D721Med (cell line): ENCODE measurements around the gene DBP.

Experiments used
- DNase-seq: peaks from one replicate; pipeline ENCODE4 v3.0.0; 2011; ENCODE audit warnings: low spot score; ENCODE audit not compliant: insufficient read length
- FAIRE-seq: peaks from 2 replicates; lab custom pipeline; 2011; peaks lifted over from hg19 to GRCh38; lab: Jason Lieb, UNC
- TF ChIP-seq, protein P1 (sequence below): IDR thresholded peaks from 2 replicates; pipeline ENCODE4 v1.5.1; 2012; ENCODE audit warnings: mild to moderate bottlenecking, control low read depth; ENCODE audit not compliant: insufficient read depth; ENCODE audit errors: missing control alignments

The DBP gene

GRCh38 chr19:48656840-48657474 is 19.8 kb upstream of the DBP start:
- DNase-seq (no peak), FAIRE-seq (no peak)
- TF ChIP-seq, protein P1, sequence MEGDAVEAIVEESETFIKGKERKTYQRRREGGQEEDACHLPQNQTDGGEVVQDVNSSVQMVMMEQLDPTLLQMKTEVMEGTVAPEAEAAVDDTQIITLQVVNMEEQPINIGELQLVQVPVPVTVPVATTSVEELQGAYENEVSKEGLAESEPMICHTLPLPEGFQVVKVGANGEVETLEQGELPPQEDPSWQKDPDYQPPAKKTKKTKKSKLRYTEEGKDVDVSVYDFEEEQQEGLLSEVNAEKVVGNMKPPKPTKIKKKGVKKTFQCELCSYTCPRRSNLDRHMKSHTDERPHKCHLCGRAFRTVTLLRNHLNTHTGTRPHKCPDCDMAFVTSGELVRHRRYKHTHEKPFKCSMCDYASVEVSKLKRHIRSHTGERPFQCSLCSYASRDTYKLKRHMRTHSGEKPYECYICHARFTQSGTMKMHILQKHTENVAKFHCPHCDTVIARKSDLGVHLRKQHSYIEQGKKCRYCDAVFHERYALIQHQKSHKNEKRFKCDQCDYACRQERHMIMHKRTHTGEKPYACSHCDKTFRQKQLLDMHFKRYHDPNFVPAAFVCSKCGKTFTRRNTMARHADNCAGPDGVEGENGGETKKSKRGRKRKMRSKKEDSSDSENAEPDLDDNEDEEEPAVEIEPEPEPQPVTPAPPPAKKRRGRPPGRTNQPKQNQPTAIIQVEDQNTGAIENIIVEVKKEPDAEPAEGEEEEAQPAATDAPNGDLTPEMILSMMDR, result no peak

DNA sequence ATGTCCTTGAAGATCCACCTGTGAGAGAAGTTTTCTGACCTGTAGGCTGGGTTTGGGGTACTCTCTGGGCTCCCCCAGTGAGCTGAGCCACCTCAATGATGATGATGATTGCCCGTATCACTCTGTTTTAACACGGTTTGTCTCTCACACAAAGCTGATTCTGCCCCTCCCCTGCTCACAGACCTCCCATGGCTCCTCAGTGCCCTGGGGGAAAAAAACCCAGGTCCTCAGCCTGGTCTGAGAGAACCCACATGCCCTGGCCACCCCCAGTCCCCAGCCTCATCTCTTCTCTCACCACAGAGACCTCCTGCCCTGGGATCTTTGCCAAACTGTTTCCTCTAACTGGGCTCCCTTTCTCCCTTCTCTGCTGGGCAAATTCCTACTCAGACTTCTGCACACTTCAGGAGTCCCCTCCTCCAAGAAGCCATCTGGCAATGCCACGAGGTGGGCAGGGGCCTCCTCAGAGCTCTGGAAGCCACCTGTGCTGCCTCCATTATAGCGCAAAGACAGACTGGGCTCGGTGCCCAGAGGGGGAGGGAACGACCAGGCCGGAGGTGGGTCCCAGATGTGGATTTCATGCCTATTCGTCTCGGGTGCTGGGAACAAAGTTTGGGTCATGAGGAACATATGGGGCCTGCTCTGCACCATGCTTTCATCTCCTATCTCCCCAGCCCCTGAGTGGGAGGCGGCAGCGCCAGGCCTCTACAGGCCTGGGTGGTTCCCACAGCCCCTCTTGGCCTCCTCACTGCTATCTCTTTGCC is 17.3 kb upstream of the DBP start:
- DNase-seq (no peak), FAIRE-seq (no peak)

GRCh38 chr19:48651683-48652048 is 14.5 kb upstream of the DBP start:
- FAIRE-seq (no peak), DNase-seq (no peak)
- TF ChIP-seq, protein P1, result no peak

More for the DNA sequence above, 17.3 kb upstream of the DBP start:
- TF ChIP-seq, protein P1, result no peak

DNA sequence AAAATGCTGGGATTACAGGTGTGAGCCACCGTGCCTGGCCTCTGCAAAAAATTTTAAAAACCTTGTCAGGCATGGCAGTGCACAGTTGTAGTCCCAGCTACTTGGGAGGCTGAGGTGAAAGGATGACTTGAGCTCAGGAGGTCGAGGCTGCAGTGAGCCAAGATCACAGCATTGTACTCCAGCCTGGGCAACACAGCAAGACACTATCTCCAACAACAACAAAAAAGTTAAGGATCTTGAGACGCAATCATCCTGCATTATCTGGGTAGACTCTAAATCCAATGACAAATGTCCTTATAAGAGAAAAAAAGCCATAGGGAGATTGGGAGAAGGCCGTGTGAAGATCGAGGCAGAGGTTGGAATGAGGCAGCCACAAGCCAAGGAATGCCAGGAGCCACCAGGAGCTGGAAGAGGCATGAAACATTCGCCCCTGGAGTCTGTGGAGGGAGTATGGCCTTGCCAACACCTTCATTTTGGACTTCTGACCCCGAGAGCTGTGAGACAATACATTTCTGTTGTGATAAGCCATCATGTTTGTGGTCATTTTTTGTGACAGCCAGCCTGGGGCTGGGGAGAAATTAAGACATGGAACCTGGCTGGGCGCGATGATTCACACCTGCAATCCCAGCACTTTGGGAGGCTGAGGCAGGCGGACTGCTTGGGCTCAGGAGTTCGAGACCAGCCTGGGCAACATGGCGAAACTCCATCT is 13.9 kb upstream of the DBP start:
- no peak for DNase-seq
- FAIRE-seq, result no peak
- TF ChIP-seq, protein P1, result no peak

DNA sequence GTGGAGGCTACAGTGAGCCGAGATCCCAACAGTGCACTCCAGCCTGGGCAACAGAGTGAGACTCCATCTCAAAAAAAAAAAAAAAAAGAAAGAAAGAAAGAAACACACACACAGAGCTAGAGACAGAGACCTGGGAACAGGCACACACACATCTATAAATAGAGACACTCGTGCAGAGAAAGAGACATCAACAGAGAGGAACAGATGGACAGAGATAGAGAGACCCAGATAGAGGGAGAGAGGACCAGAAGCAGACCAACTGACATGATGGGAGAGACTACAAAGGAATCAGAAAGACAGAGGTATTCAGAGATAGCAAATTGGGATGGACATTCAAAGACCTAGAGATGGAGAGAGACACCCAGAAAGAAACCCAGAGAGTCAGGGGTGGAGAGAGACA is 11.0 kb upstream of the DBP start:
- TF ChIP-seq, protein P1, result no peak
- FAIRE-seq (no peak), DNase-seq (no peak)

- DNase-seq, result no peak
- TF ChIP-seq, protein P1, result no peak
- no peak for FAIRE-seq
Observed at GRCh38 chr19:48646722-48647216, 9.6 kb upstream of the DBP start.
